Kidney epithelial cell (primary cell): ENCODE measurements around the gene SV2B. TPM values are rescaled to one million over a fixed set of nuclear protein-coding genes. Genes with fewer than 3 reads are reported as not detected.

Experiments used
- DNase-seq: peaks from one replicate; pipeline ENCODE4 v3.0.0-alpha.2; 2010; ENCODE audit warnings: low read depth
- H3K27me3 ChIP-seq: 2 replicates; pipeline ENCODE4 v1.6.0; 2011; ENCODE audit warnings: low read length; ENCODE audit not compliant: control insufficient read depth, insufficient read depth
- H3K36me3 ChIP-seq: 2 replicates; pipeline ENCODE4 v1.5.1; 2011; ENCODE audit warnings: low read length; ENCODE audit not compliant: control insufficient read depth, insufficient read depth
- H3K4me3 ChIP-seq: 2 replicates; pipeline ENCODE4 v1.5.1; 2011; ENCODE audit warnings: low read depth, mild to moderate bottlenecking, control low read depth, low read length
- CTCF ChIP-seq: IDR thresholded peaks from 2 replicates; pipeline ENCODE4 v1.5.1; 2011; ENCODE audit warnings: mild to moderate bottlenecking, moderate library complexity, low read length, control low read depth, inconsistent platforms; ENCODE audit not compliant: insufficient read depth, poor library complexity, severe bottlenecking
- total RNA-seq: library from RNA; depleted of rRNA; stranded (reverse); fragments of >200 nt; gene quantifications from 2 replicates; pipeline ENCODE4 v1.2.3, GENCODE V29; 2015

SV2B gene
- total RNA-seq, 1 donor from 2014 or later = 1.8 TPM

GRCh38 chr15:91318516-91318915 is 218.5 kb downstream of the SV2B start:
- no peaks in the 10 kb centered on the region for H3K27me3 ChIP-seq
- H3K36me3 ChIP-seq = no peaks in the 10 kb centered on the region
- no peak overlapping the region for H3K4me3 ChIP-seq
- no peak for TF ChIP-seq CTCF
- DNase-seq = no peak

- no peak for DNase-seq
- H3K36me3 ChIP-seq = no peaks in the 10 kb centered on the region
- H3K4me3 ChIP-seq = no peak overlapping the region
- H3K27me3 ChIP-seq = no peaks in the 10 kb centered on the region
- no peak for TF ChIP-seq CTCF
These were observed 218.9 kb downstream of the SV2B start for GRCh38 chr15:91318931-91319330.

- no peak for DNase-seq
- no peak for TF ChIP-seq CTCF
These were observed 219.5 kb downstream of the SV2B start for GRCh38 chr15:91319371-91320059.

GRCh38 chr15:91320101-91320500 is 220.0 kb downstream of the SV2B start:
- H3K4me3 ChIP-seq = no peak overlapping the region
- no peak for DNase-seq
- no peak for TF ChIP-seq CTCF
- no peaks in the 10 kb centered on the region for H3K36me3 ChIP-seq
- H3K27me3 ChIP-seq = no peaks in the 10 kb centered on the region

More at GRCh38 chr15:91319371-91320059, 219.5 kb downstream of the SV2B start:
- no peak overlapping the region for H3K4me3 ChIP-seq
- no peaks in the 10 kb centered on the region for H3K27me3 ChIP-seq
- H3K36me3 ChIP-seq = no peaks in the 10 kb centered on the region

GRCh38 chr15:91329914-91330313 is 229.9 kb downstream of the SV2B start:
- H3K36me3 ChIP-seq = no peaks in the 10 kb centered on the region
- no peaks in the 10 kb centered on the region for H3K27me3 ChIP-seq
- TF ChIP-seq CTCF = no peak
- DNase-seq = no peak
- H3K4me3 ChIP-seq = no peak overlapping the region

GRCh38 chr15:91331581-91331980 is 231.5 kb downstream of the SV2B start:
- no peak for DNase-seq
- Histone ChIP-seq H3K36me3 (no peaks in the 10 kb centered on the region), H3K27me3 (no peaks in the 10 kb centered on the region), H3K4me3 (no peak overlapping the region)
- no peak for TF ChIP-seq CTCF
